ENCODE data around the gene IL36RN. TPM values are rescaled to one million over a fixed set of nuclear protein-coding genes. Genes with fewer than 3 reads are reported as not detected.
A peak's percentile ranks its signal among the peaks of the same experiment; 100 is the strongest.

The IL36RN gene
- total RNA-seq, 4 donors from 2014 or later, result 5.0 to 90.7 (median 28.9) TPM

DNA sequence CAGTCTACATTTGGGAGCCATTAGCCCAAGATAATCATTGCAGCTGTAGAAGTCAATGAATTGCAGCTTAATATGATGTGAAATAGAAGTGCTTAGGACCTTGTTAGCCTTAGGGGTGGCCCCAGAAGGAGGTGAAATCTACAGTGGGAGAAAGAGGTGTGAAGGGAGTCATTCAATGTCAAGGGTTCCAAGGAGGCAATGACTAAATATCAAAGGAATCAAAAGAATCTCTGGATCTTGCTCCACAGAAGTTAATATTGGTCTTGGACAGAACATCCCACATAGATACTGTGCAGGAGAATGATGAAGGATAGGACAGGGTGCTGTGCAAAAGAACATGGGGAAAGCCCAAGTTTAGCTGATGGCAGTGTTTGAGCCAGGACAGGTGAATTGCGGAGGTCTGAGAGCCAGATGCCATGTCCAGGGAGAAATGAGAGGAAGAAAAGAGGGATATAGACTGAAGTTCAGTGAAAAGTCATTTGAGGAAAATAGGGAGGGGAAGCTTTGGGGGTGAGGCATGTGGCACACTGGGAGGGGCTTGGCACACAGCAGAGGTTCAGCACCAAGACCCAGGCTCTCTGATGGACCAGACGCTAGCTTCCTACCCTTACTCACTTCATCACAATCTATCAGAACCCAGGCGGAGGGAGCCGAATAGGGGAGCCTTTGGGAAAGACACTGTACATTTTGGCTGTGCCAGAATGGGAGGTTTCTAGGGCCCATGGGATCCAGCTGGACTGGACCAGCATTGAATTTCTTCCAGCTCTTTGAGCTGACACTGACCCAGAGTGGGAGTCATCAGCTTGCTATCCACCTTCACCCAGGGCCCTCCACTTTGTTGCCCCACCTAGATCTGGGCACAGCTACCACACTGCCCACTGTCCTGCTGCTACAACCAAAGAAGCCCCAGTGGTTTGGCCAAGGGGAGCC, 10.9 kb downstream of the IL36RN start:
- no peak for TF ChIP-seq POLR2A (IDR thresholded peaks at IDR 0.05)
- TF ChIP-seq, protein P1, sequence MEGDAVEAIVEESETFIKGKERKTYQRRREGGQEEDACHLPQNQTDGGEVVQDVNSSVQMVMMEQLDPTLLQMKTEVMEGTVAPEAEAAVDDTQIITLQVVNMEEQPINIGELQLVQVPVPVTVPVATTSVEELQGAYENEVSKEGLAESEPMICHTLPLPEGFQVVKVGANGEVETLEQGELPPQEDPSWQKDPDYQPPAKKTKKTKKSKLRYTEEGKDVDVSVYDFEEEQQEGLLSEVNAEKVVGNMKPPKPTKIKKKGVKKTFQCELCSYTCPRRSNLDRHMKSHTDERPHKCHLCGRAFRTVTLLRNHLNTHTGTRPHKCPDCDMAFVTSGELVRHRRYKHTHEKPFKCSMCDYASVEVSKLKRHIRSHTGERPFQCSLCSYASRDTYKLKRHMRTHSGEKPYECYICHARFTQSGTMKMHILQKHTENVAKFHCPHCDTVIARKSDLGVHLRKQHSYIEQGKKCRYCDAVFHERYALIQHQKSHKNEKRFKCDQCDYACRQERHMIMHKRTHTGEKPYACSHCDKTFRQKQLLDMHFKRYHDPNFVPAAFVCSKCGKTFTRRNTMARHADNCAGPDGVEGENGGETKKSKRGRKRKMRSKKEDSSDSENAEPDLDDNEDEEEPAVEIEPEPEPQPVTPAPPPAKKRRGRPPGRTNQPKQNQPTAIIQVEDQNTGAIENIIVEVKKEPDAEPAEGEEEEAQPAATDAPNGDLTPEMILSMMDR (IDR thresholded peaks at IDR 0.05), result no peak
- 73 to 87% methylated on average over 4 of the region's 4 CpGs for WGBS, 2 donors
- H3K9me3 ChIP-seq, result no peaks in the 10 kb centered on the region
- intact Hi-C loops (cut with DNase I), result no loop called here
- peaks cover 7 to 50% (median 9%) of the 10 kb centered on the region in 3 donors for H3K4me1 ChIP-seq
- no peaks in the 10 kb centered on the region for H3K36me3 ChIP-seq
- no peak overlapping the region for H3K4me3 ChIP-seq
- peak overlapping the region in 3 of 4 donors; percentile 40 to 77 (median 52) for H3K27ac ChIP-seq
- no peaks in the 10 kb centered on the region for H3K27me3 ChIP-seq
- no peak for DNase-seq

DNA sequence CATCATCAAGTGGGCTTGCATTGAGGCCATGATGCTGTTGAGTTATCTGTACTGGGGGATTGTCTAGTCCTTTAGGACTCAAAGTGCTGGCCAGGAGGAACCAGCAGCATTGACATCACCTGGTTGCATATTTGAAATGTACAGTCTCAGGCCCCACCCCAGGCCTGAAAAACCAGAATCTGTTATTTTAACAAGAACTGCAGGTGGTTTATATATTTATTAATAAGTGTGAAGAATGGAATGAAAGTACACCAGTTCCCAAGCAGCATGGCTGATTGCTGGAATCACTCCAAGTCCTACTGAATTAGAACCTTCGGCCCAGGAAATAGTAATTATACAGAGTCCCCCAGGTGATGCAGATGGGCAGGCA, 11.6 kb downstream of the IL36RN start:
- no peak for TF ChIP-seq POLR2A (IDR thresholded peaks at IDR 0.05)
- H3K9me3 ChIP-seq, result no peaks in the 10 kb centered on the region
- H3K36me3 ChIP-seq, result no peaks in the 10 kb centered on the region
- intact Hi-C loops (cut with DNase I), result no loop called here
- no peaks in the 10 kb centered on the region for H3K27me3 ChIP-seq
- 65 to 68% methylated on average over 1 of the region's 1 CpG for WGBS, 2 donors
- peak overlapping the region in 3 of 4 donors; percentile 40 to 77 (median 52) for H3K27ac ChIP-seq
- H3K4me1 ChIP-seq, result peaks cover 7 to 52% (median 9%) of the 10 kb centered on the region in 3 donors
- DNase-seq, result no peak
- H3K4me3 ChIP-seq, result no peak overlapping the region

DNA sequence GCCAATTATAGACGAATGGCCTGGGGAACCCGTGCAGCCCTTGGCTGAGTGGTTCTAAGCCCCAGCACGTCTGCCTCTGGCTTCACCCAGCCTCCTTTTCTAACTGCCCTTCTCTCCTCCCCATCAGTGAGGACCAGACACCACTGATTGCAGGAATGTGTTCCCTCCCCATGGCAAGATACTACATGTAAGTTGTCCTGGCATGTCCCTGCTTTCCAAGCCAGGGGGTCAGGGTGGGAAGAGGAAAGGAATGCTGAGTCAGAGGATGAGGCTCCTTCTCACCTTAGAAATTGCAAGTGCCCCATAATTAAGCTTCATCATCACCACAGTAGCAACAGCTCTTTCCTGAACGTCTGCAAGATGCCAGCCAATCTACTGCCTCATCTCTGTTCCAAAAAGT, 13.6 kb downstream of the IL36RN start:
- Histone ChIP-seq H3K36me3 (no peaks in the 10 kb centered on the region), H3K27ac (peak overlapping the region in 3 of 4 donors; percentile 13 to 77 (median 55)), H3K4me3 (no peak overlapping the region), H3K9me3 (no peaks in the 10 kb centered on the region), H3K27me3 (no peaks in the 10 kb centered on the region), H3K4me1 (peaks cover 7 to 61% (median 9%) of the 10 kb centered on the region in 3 donors)
- TF ChIP-seq, protein P1 (IDR thresholded peaks at IDR 0.05), result no peak
- no peak for TF ChIP-seq POLR2A (IDR thresholded peaks at IDR 0.05)
- intact Hi-C loops (cut with DNase I), result no loop called here
- no peak for DNase-seq
- WGBS, 2 donors, result 26 to 50% methylated on average over 1 to 2 of the region's 4 CpGs

DNA sequence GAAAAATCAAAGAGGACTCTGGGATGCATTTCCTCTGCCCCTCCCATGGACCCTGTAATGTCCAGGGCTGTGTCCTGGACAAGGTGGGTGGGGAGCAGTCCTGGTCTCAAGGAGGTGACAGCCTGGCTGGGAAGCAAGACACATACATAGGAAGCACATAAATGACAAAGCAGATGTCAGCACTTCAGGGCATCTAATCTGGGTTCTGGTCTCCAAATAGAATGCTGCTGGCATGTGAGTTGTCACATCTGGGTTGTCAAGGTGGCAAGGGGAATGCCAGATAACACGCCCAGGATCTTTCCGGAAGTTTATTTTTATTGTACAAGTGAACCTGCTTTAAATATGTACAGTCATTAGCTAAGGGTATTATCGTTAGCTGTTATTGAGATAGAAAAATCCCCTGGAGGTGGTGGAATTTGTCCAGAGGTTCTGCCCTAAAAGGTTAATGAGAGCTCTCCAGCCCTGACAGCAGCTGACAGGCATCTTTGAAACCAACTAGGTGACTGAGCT, 14.4 kb downstream of the IL36RN start:
- no peak for DNase-seq
- intact Hi-C loops (cut with DNase I), result no loop called here
- Histone ChIP-seq H3K27ac (peak overlapping the region in 2 of 4 donors; percentile 55 to 77), H3K9me3 (no peaks in the 10 kb centered on the region), H3K4me3 (no peak overlapping the region), H3K27me3 (no peaks in the 10 kb centered on the region), H3K4me1 (peaks cover 13 to 69% (median 16%) of the 10 kb centered on the region in 3 donors), H3K36me3 (no peaks in the 10 kb centered on the region)
- TF ChIP-seq, protein P1 (IDR thresholded peaks at IDR 0.05), result no peak
- no peak for TF ChIP-seq POLR2A (IDR thresholded peaks at IDR 0.05)
- WGBS, 2 donors, result 10 to 14% methylated on average over 3 of the region's 3 CpGs

DNA sequence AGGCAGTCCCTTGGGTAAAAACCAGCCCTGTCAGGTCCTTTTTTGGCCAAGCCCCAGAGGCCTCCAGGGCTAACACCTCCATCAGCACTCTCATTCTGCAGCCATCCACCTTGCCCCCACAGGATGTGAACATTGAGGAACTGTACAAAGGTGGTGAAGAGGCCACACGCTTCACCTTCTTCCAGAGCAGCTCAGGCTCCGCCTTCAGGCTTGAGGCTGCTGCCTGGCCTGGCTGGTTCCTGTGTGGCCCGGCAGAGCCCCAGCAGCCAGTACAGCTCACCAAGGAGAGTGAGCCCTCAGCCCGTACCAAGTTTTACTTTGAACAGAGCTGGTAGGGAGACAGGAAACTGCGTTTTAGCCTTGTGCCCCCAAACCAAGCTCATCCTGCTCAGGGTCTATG, 16.0 kb downstream of the IL36RN start:
- TF ChIP-seq, protein P1 (IDR thresholded peaks at IDR 0.05), result no peak
- TF ChIP-seq POLR2A (IDR thresholded peaks at IDR 0.05), result no peak
- no peak for DNase-seq
- no peak overlapping the region for H3K4me3 ChIP-seq
- H3K27ac ChIP-seq, result peak overlapping the region in 2 of 4 donors; percentile 23 to 77
- no peaks in the 10 kb centered on the region for H3K27me3 ChIP-seq
- H3K4me1 ChIP-seq, result peaks cover 13 to 77% (median 21%) of the 10 kb centered on the region in 3 donors
- 69% methylated on average over 5 of the region's 5 CpGs; no CpG with 5 or more reads in 1 of the 2 donors for WGBS, 2 donors
- intact Hi-C loops (cut with DNase I), result no loop called here
- H3K36me3 ChIP-seq, result no peaks in the 10 kb centered on the region
- no peaks in the 10 kb centered on the region for H3K9me3 ChIP-seq

Measured in esophagus squamous epithelium (tissue), 5 donors.